ENCODE results near the gene PPP1R14D. TPM values are rescaled to one million over a fixed set of nuclear protein-coding genes. Genes with fewer than 3 reads are reported as not detected.

The PPP1R14D gene
- total and polyA plus RNA-seq, 7 donors, result not detected

- no peak overlapping the region for H3K27ac ChIP-seq
- TF ChIP-seq, protein P1, sequence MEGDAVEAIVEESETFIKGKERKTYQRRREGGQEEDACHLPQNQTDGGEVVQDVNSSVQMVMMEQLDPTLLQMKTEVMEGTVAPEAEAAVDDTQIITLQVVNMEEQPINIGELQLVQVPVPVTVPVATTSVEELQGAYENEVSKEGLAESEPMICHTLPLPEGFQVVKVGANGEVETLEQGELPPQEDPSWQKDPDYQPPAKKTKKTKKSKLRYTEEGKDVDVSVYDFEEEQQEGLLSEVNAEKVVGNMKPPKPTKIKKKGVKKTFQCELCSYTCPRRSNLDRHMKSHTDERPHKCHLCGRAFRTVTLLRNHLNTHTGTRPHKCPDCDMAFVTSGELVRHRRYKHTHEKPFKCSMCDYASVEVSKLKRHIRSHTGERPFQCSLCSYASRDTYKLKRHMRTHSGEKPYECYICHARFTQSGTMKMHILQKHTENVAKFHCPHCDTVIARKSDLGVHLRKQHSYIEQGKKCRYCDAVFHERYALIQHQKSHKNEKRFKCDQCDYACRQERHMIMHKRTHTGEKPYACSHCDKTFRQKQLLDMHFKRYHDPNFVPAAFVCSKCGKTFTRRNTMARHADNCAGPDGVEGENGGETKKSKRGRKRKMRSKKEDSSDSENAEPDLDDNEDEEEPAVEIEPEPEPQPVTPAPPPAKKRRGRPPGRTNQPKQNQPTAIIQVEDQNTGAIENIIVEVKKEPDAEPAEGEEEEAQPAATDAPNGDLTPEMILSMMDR (IDR thresholded peaks at IDR 0.05), result no peak
- ATAC-seq (peak in 1 of 4 donors; percentile 30), DNase-seq (peak in 1 of 2 donors; percentile 6)
- no peak overlapping the region for H3K4me3 ChIP-seq
- no peaks in the 10 kb centered on the region for H3K27me3 ChIP-seq (ENCODE audit: insufficient read depth in 3 of 3, low read length in 2 of 3)
- intact Hi-C loops (cut with DNase I), result no loop called here
- no peaks in the 10 kb centered on the region for H3K4me1 ChIP-seq
- 92 to 97% (median 96%) methylated on average over 1 of the region's 1 CpG for WGBS, 3 donors
- no peaks in the 10 kb centered on the region for H3K36me3 ChIP-seq (ENCODE audit: insufficient read depth in 1 of 2, low read depth in 1 of 2)
- H3K9me3 ChIP-seq, result no peaks in the 10 kb centered on the region
Observed at GRCh38 chr15:40836020-40836419, 7.5 kb upstream of the PPP1R14D start.

- Histone ChIP-seq H3K27me3 (ENCODE audit: insufficient read depth in 3 of 3, low read length in 2 of 3) (peaks cover 0 to 1% (median 0%) of the 10 kb centered on the region in 3 donors), H3K4me1 (no peaks in the 10 kb centered on the region), H3K9me3 (no peaks in the 10 kb centered on the region), H3K27ac (no peak overlapping the region), H3K4me3 (no peak overlapping the region), H3K36me3 (ENCODE audit: insufficient read depth in 1 of 2, low read depth in 1 of 2) (no peaks in the 10 kb centered on the region)
- intact Hi-C loops (cut with DNase I), result no loop called here
- ATAC-seq (no peak), DNase-seq (peak in 1 of 2 donors; percentile 13)
- TF ChIP-seq, protein P1 (IDR thresholded peaks at IDR 0.05), result no peak
Observed at GRCh38 chr15:40832903-40833302, 4.4 kb upstream of the PPP1R14D start.

DNA sequence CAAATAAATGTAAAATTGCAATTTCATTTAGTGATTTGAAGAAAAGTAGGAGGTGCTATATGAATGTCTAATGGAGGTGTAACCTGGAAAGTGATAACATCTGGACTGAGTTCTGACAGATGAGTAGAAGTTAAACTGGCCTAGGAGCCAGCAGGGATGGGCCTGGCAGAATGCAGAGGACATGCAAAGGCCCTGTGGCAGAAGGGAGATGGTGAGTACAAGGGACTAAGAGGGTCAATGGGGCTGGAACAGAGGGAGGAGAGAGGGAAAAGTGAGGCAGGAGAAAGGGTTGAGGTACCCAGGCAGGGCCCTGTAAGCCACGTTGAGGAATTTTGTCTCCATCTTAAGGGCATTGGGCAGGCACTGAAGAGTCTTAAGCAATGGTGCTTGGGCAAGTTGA, 3.4 kb upstream of the PPP1R14D start:
- WGBS, 3 donors, result 65 to 87% (median 75%) methylated on average over 1 of the region's 1 CpG
- Histone ChIP-seq H3K27ac (no peak overlapping the region), H3K4me1 (no peaks in the 10 kb centered on the region), H3K4me3 (no peak overlapping the region), H3K9me3 (no peaks in the 10 kb centered on the region), H3K27me3 (ENCODE audit: insufficient read depth in 3 of 3, low read length in 2 of 3) (peaks cover 0 to 1% (median 0%) of the 10 kb centered on the region in 3 donors), H3K36me3 (ENCODE audit: insufficient read depth in 1 of 2, low read depth in 1 of 2) (no peaks in the 10 kb centered on the region)
- no peak for ATAC-seq
- peak in 1 of 2 donors; percentile 6 for DNase-seq
- TF ChIP-seq, protein P1 (IDR thresholded peaks at IDR 0.05), result no peak
- intact Hi-C loops (cut with DNase I), result no loop called here

- WGBS, 3 donors, result 44 to 62% (median 57%) methylated on average over 2 of the region's 2 CpGs
- ATAC-seq (no peak), DNase-seq (peak in 1 of 2 donors; percentile 8)
- no peaks in the 10 kb centered on the region for H3K4me1 ChIP-seq
- peaks cover 0 to 1% (median 0%) of the 10 kb centered on the region in 3 donors for H3K27me3 ChIP-seq (ENCODE audit: insufficient read depth in 3 of 3, low read length in 2 of 3)
- TF ChIP-seq, protein P1 (IDR thresholded peaks at IDR 0.05), result no peak
- no peak overlapping the region for H3K4me3 ChIP-seq
- H3K27ac ChIP-seq, result no peak overlapping the region
- no peaks in the 10 kb centered on the region for H3K9me3 ChIP-seq
- intact Hi-C loops (cut with DNase I), result no loop called here
- H3K36me3 ChIP-seq (ENCODE audit: insufficient read depth in 1 of 2, low read depth in 1 of 2), result no peaks in the 10 kb centered on the region
Observed at GRCh38 chr15:40830884-40831283, 2.4 kb upstream of the PPP1R14D start.

DNA sequence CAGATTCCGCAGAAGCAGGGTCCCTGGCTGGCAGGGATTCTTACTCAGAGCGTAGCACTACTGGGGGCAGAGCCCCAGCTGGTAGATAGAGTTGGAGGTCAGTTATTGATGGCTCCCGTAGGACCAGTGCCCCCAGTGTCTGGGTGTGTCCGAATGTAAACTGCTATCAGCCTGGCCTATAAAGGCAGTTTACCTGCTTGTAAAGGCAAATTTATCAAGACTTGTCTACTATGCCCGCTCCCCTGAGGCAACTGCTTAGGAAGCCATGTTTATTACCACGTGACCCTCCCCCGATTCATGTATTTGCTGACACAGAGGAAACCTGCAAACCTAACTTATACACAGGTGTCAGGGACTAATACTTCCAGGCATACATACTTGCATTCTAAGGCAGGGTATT, 607 bp upstream of the PPP1R14D start:
- WGBS, 3 donors, result 75 to 80% (median 78%) methylated on average over 7 of the region's 7 CpGs
- ATAC-seq, result no peak
- intact Hi-C loops (cut with DNase I), result no loop called here

More for the DNA sequence above, 607 bp upstream of the PPP1R14D start:
- TF ChIP-seq, protein P1 (IDR thresholded peaks at IDR 0.05), result no peak
- peaks cover 0 to 1% (median 0%) of the 10 kb centered on the region in 3 donors for H3K27me3 ChIP-seq (ENCODE audit: insufficient read depth in 3 of 3, low read length in 2 of 3)
- H3K4me3 ChIP-seq, result no peak overlapping the region
- H3K36me3 ChIP-seq (ENCODE audit: insufficient read depth in 1 of 2, low read depth in 1 of 2), result no peaks in the 10 kb centered on the region
- no peaks in the 10 kb centered on the region for H3K4me1 ChIP-seq
- no peak for DNase-seq
- H3K9me3 ChIP-seq, result no peaks in the 10 kb centered on the region
- H3K27ac ChIP-seq, result no peak overlapping the region

All from psoas muscle (tissue), 8 donors.